H1 (cell line): Measurements from ENCODE around the gene HIGD1B. TPM values are rescaled to one million over a fixed set of nuclear protein-coding genes. Genes with fewer than 3 reads are reported as not detected.

Experiments
- CTCF ChIA-PET: fragments of 300-600 bp; sonication (Branson Sonifier 250); formaldehyde crosslinking; loops from one replicate; lab custom pipeline; 2021; ENCODE audit not compliant: partially characterized antibody; lab: Charles Lee
- POLR2A ChIA-PET: fragments of 300-600 bp; sonication (Branson Sonifier 250); formaldehyde crosslinking; loops from one replicate; lab custom pipeline; 2021; ENCODE audit warnings: inconsistent platforms; ENCODE audit not compliant: partially characterized antibody; lab: Charles Lee
- DNase-seq, 2 experiments: peaks; one replicate each; pipeline versions ENCODE4 v3.0.0 to v3.0.0-alpha.2; 2010 to 2022; ENCODE audit warnings: low spot score in 2 of 2, low read depth in 1 of 2, mixed read lengths in 1 of 2
- FAIRE-seq: peaks from 2 replicates; lab custom pipeline; 2011; peaks lifted over from hg19 to GRCh38; lab: Jason Lieb, UNC
- H2AFZ ChIP-seq: 2 replicates; pipeline ENCODE4 v1.8.1; 2012; ENCODE audit warnings: low read length, inconsistent platforms
- H2AK5ac ChIP-seq: 2 replicates; pipeline ENCODE4 v1.6.1; 2013; ENCODE audit warnings: low read depth, low read length
- H2BK120ac ChIP-seq: replicated peaks from 2 replicates; pipeline ENCODE3; 2013; ENCODE audit warnings: low read depth, low read length, inconsistent platforms
- H2BK12ac ChIP-seq: 2 replicates; pipeline ENCODE4 v1.6.1; 2013; ENCODE audit warnings: low read depth, low read length
- H2BK15ac ChIP-seq: 2 replicates; pipeline ENCODE4 v1.6.1; 2013; ENCODE audit warnings: low read length
- H2BK20ac ChIP-seq: 2 replicates; pipeline ENCODE4 v1.6.1; 2013; ENCODE audit warnings: low read length
- H2BK5ac ChIP-seq: 2 replicates; pipeline ENCODE4 v1.6.1; 2013; ENCODE audit warnings: low read depth, low read length
- H3K14ac ChIP-seq: 2 replicates; pipeline ENCODE4 v1.6.1; 2013; ENCODE audit warnings: inconsistent platforms; ENCODE audit not compliant: insufficient read length
- H3K18ac ChIP-seq: 2 replicates; pipeline ENCODE4 v1.6.1; 2013; ENCODE audit warnings: low read length; ENCODE audit errors: extremely low read depth
- H3K23ac ChIP-seq: 2 replicates; pipeline ENCODE4 v1.6.1; 2013; ENCODE audit warnings: inconsistent platforms; ENCODE audit not compliant: insufficient read length
- H3K23me2 ChIP-seq: 2 replicates; pipeline ENCODE4 v1.6.1; 2013; ENCODE audit warnings: low read depth, low read length
- H3K27ac ChIP-seq: 2 replicates; pipeline ENCODE4 v1.6.1; 2011; ENCODE audit warnings: low read depth, low read length, inconsistent platforms
- H3K27me3 ChIP-seq, 4 experiments: replicated peaks in 1 of 4; 1 replicate in 1 of 4; 2 replicates in 3 of 4; pipeline versions ENCODE4 v1.6.1 to v1.8.1; 2011 to 2013; ENCODE audit warnings: low read length in 3 of 4, mild to moderate bottlenecking in 3 of 4, inconsistent platforms in 2 of 4, mixed read lengths in 2 of 4, moderate library complexity in 1 of 4; ENCODE audit not compliant: control insufficient read depth in 3 of 4, insufficient read depth in 3 of 4; ENCODE audit errors: extremely low read depth in 1 of 4
- H3K36me3 ChIP-seq, 4 experiments: 2 replicates each; pipeline versions ENCODE4 v1.6.1 to v1.8.1; 2011 to 2013; ENCODE audit warnings: mild to moderate bottlenecking in 4 of 4, low read length in 3 of 4, moderate library complexity in 2 of 4, control low read depth in 1 of 4, inconsistent platforms in 1 of 4; ENCODE audit not compliant: insufficient read depth in 4 of 4, control insufficient read depth in 2 of 4
- H3K4ac ChIP-seq: replicated peaks from 2 replicates; pipeline ENCODE3; 2013; ENCODE audit warnings: low read length, low read depth, mixed read lengths, inconsistent platforms; ENCODE audit not compliant: insufficient read length
- H3K4me1 ChIP-seq, 4 experiments: replicated peaks in 1 of 4; 1 replicate in 1 of 4; 2 replicates in 3 of 4; pipeline versions ENCODE4 v1.6.1 to v1.8.1; 2011 to 2013; ENCODE audit warnings: low read length in 3 of 4, inconsistent platforms in 2 of 4, mixed read lengths in 1 of 4; ENCODE audit not compliant: insufficient read depth in 4 of 4, control insufficient read depth in 3 of 4
- H3K4me2 ChIP-seq, 2 experiments: 2 replicates each; pipeline versions ENCODE4 v1.6.1 to v1.8.1; 2011 to 2013; ENCODE audit warnings: low read depth in 2 of 2, low read length in 2 of 2, control low read depth in 1 of 2, inconsistent platforms in 1 of 2, mild to moderate bottlenecking in 1 of 2; ENCODE audit not compliant: insufficient read depth in 1 of 2
- H3K4me3 ChIP-seq, 4 experiments: fragments of 200-600, 300-600 bp in 1 of 4; sonication (generic), shearing (Covaris generic), sonication (Bioruptor Twin) in 1 of 4; 2 replicates each; pipeline versions ENCODE4 v1.5.1 to v1.8.1; 2011 to 2016; ENCODE audit warnings: low read length in 4 of 4, low read depth in 3 of 4, control low read depth in 2 of 4, inconsistent platforms in 2 of 4, mild to moderate bottlenecking in 2 of 4, mixed read lengths in 1 of 4, moderate library complexity in 1 of 4; ENCODE audit not compliant: insufficient read depth in 2 of 4; ENCODE audit errors: extremely low read depth in 1 of 4
- H3K56ac ChIP-seq: replicated peaks from 2 replicates; pipeline ENCODE3; 2013; ENCODE audit warnings: low read depth, mild to moderate bottlenecking, mixed read lengths, low read length, inconsistent platforms; ENCODE audit not compliant: insufficient read length
- H3K79me1 ChIP-seq: 2 replicates; pipeline ENCODE4 v1.6.1; 2013; ENCODE audit warnings: low read depth, low read length, control low read depth
- H3K79me2 ChIP-seq, 2 experiments: 2 replicates each; pipeline versions ENCODE4 v1.6.1 to v1.8.1; 2012 to 2013; ENCODE audit warnings: low read length in 2 of 2, mild to moderate bottlenecking in 2 of 2, inconsistent platforms in 1 of 2; ENCODE audit not compliant: insufficient read depth in 2 of 2, control insufficient read depth in 1 of 2
- H3K9ac ChIP-seq, 4 experiments: replicated peaks in 1 of 4; 1 replicate in 1 of 4; 2 replicates in 3 of 4; pipeline versions ENCODE4 v1.6.1 to v1.8.1; 2011 to 2013; ENCODE audit warnings: low read depth in 3 of 4, low read length in 3 of 4, control low read depth in 2 of 4, mild to moderate bottlenecking in 2 of 4, moderate library complexity in 2 of 4, inconsistent platforms in 1 of 4; ENCODE audit errors: extremely low read depth in 1 of 4
- H3K9me3 ChIP-seq, 2 experiments: 2 replicates each; pipeline versions ENCODE4 v1.6.1 to v1.8.1; 2012 to 2013; ENCODE audit warnings: mild to moderate bottlenecking in 2 of 2, moderate library complexity in 2 of 2, control low read depth in 1 of 2, inconsistent platforms in 1 of 2, low read depth in 1 of 2, low read length in 1 of 2, mixed read lengths in 1 of 2; ENCODE audit not compliant: insufficient read depth in 2 of 2
- H4K20me1 ChIP-seq, 2 experiments: replicated peaks in 1 of 2; 2 replicates each; pipeline versions ENCODE3 to v1.8.1; 2011 to 2013; ENCODE audit warnings: inconsistent platforms in 2 of 2, low read length in 2 of 2, mild to moderate bottlenecking in 1 of 2; ENCODE audit not compliant: insufficient read depth in 2 of 2, control insufficient read depth in 1 of 2
- H4K5ac ChIP-seq: 2 replicates; pipeline ENCODE4 v1.6.1; 2013; ENCODE audit warnings: low read length, low read depth, mixed read lengths, inconsistent platforms; ENCODE audit not compliant: insufficient read length
- H4K8ac ChIP-seq: 2 replicates; pipeline ENCODE4 v1.8.0; 2013; ENCODE audit warnings: mild to moderate bottlenecking, moderate library complexity, low read length, inconsistent platforms; ENCODE audit not compliant: insufficient read depth; ENCODE audit errors: extremely low read depth
- H4K91ac ChIP-seq: replicated peaks from 2 replicates; pipeline ENCODE3; 2013; ENCODE audit warnings: low read length, mixed read lengths, inconsistent platforms; ENCODE audit not compliant: insufficient read length
- BRCA1 ChIP-seq: IDR thresholded peaks from 2 replicates; pipeline ENCODE4 v1.6.1; 2012; ENCODE audit warnings: low read depth, low read length, improper control_type of control experiment
- JUN ChIP-seq: IDR thresholded peaks from 2 replicates; pipeline ENCODE4 v1.6.1; 2011; ENCODE audit warnings: low read depth, mild to moderate bottlenecking, improper control_type of control experiment, low read length
- MAFK ChIP-seq: IDR thresholded peaks from 2 replicates; pipeline ENCODE4 v1.6.1; 2012; ENCODE audit warnings: low read depth, mild to moderate bottlenecking, improper control_type of control experiment, low read length
- NANOG ChIP-seq: IDR thresholded peaks from 2 replicates; pipeline ENCODE4 v1.6.1; 2011; ENCODE audit warnings: low read length, low read depth, mild to moderate bottlenecking, inconsistent platforms; ENCODE audit not compliant: insufficient read depth, poor library complexity, severe bottlenecking
- NRF1 ChIP-seq: IDR thresholded peaks from 2 replicates; pipeline ENCODE4 v1.6.1; 2011; ENCODE audit warnings: mild to moderate bottlenecking, low read depth, low read length, improper control_type of control experiment
- POLR2AphosphoS5 ChIP-seq: IDR thresholded peaks from 2 replicates; pipeline ENCODE4 v1.6.1; 2011; ENCODE audit warnings: low read depth, low read length
- POU5F1 ChIP-seq: IDR thresholded peaks from 2 replicates; pipeline ENCODE4 v1.6.1; 2011; ENCODE audit warnings: low read depth, mild to moderate bottlenecking, low read length, moderate library complexity
- SAP30 ChIP-seq: fragments of 300-600 bp; sonication (generic); IDR thresholded peaks from 2 replicates; pipeline ENCODE4 v1.7.1; 2012; ENCODE audit warnings: low read length, moderate library complexity, mild to moderate bottlenecking, inconsistent platforms; ENCODE audit not compliant: insufficient read depth, insufficient replicate concordance
- SRF ChIP-seq: IDR thresholded peaks from 2 replicates; pipeline ENCODE4 v1.6.1; 2011; ENCODE audit warnings: mild to moderate bottlenecking, low read depth, low read length, moderate library complexity
- TCF12 ChIP-seq: IDR thresholded peaks from 2 replicates; pipeline ENCODE4 v1.6.1; 2011; ENCODE audit warnings: low read depth, mild to moderate bottlenecking, low read length
- USF2 ChIP-seq: IDR thresholded peaks from 2 replicates; pipeline ENCODE4 v1.6.1; 2011; ENCODE audit warnings: low read length, improper control_type of control experiment
- WGBS, 2 experiments: shearing (Covaris generic) in 1 of 2; methylation state at CpG; one replicate each; pipeline versions ENCODE4 v1.1.6 to v1.1.7; 2013 to 2015; ENCODE audit warnings: low lambda C conversion rate in 2 of 2, mixed read lengths in 2 of 2, inconsistent platforms in 1 of 2, low coverage in 1 of 2, missing lambda C conversion rate in 1 of 2; ENCODE audit not compliant: insufficient replicate concordance in 2 of 2, insufficient coverage in 1 of 2, insufficient read length in 1 of 2; ENCODE audit errors: extremely low coverage in 1 of 2, missing lambda C conversion rate in 1 of 2; 5-methylcytosine and 5-hydroxymethylcytosine counted together
- polyA plus RNA-seq, 7 experiments: library from polyadenylated mRNA; depleted of rRNA in 3 of 7; stranded (reverse) in 5 of 7; unstranded in 2 of 7; fragments of >200 nt in 5 of 7; fragments of 200-250 nt in 2 of 7; gene quantifications; 1 replicate in 5 of 7; 2 replicates in 1 of 7; 4 replicates in 1 of 7; pipeline versions ENCODE4 v1.2.1 to v1.2.3, GENCODE V29; 2011 to 2013; ENCODE audit warnings: missing spikeins in 2 of 7, mixed read lengths in 2 of 7
- total RNA-seq: library from RNA; stranded (reverse); fragmentation: NEBNext Ultra II Directional; extraction: Animal tissue kit (Norgen Biotek cat#: 25700); gene quantifications from 2 replicates; pipeline ENCODE4 v1.2.1, GENCODE V29; 2021

HIGD1B gene
- total and polyA plus RNA-seq, 2 of the 8 experiments (the other 6 are each of a cell fraction or from before 2014, with no cell fraction given), result not detected

- Histone ChIP-seq H3K79me1 (no peaks in the 10 kb centered on the region), H3K4ac (no peak overlapping the region), H2BK12ac (no peak overlapping the region), H2BK20ac (no peak overlapping the region), H3K4me1 (no peaks in the 10 kb centered on the region), H3K4me3 (no peak overlapping the region), H2AFZ (no peak overlapping the region), H3K18ac (no peak overlapping the region), H3K79me2 (no peaks in the 10 kb centered on the region), H3K14ac (no peak overlapping the region), H3K23me2 (no peaks in the 10 kb centered on the region), H2AK5ac (no peak overlapping the region), H3K4me2 (no peak overlapping the region), H2BK5ac (no peak overlapping the region), H2BK15ac (no peak overlapping the region), H3K9me3 (no peaks in the 10 kb centered on the region), H3K36me3 (peaks cover 28 to 69% (median 49%) of the 10 kb centered on the region in 4 experiments), H3K27ac (no peak overlapping the region), H3K23ac (no peak overlapping the region), H4K20me1 (peaks cover 2% of the 10 kb centered on the region in 2 experiments), H3K56ac (no peak overlapping the region), H3K9ac (no peak overlapping the region), H4K8ac (0 out of 2 replicates have a peak overlapping the region, but pooled peaks have one; percentile 9), H4K5ac (no peak overlapping the region), H4K91ac (no peak overlapping the region), H3K27me3 (no peaks in the 10 kb centered on the region), H2BK120ac (no peak overlapping the region)
- TF ChIP-seq NANOG (no peak), POU5F1 (no peak), MAFK (no peak), POLR2AphosphoS5 (no peak), TCF12 (no peak), USF2 (no peak), NRF1 (no peak), SRF (no peak), SAP30 (no peak), JUN (no peak), BRCA1 (no peak)
- ChIA-PET CTCF (interaction anchor here (0.7 to 28.4 kb wide), 27 partner anchors 9 to 173 kb away, joined by 3 to 577 read pairs (median 5); partner anchors contain the start of genes EFTUD2 and HIGD1B), POLR2A (interaction anchor here (0.9 to 5.0 kb wide), 4 partner anchors 9 to 90 kb away, joined by 3 to 15 read pairs (median 4); partner anchors contain the start of gene HIGD1B)
- WGBS, 2 experiments, result 88% methylated on average over 10 of the region's 10 CpGs; no CpG with 5 or more reads in 1 of the 2 experiments
- DNase-seq (no peak), FAIRE-seq (no peak)
Measured at GRCh38 chr17:44864831-44865230, 17.1 kb downstream of the HIGD1B start.
